Glutamatergic neuron (in vitro differentiated cells): ENCODE data around the gene ARV1. TPM values are rescaled to one million over a fixed set of nuclear protein-coding genes. Genes with fewer than 3 reads are reported as not detected.
A peak's percentile ranks its signal among the peaks of the same experiment; 100 is the strongest.

Experiments used
- DNase-seq: peaks from one replicate; pipeline ENCODE4 v3.0.0; 2022
- H3K27ac Mint-ChIP-seq: one replicate; pipeline ENCODE4 v1.8.0; 2020; ENCODE audit warnings: mild to moderate bottlenecking, mixed read lengths, inconsistent platforms; ENCODE audit not compliant: unreplicated experiment
- H3K27me3 Mint-ChIP-seq: one replicate; pipeline ENCODE4 v1.8.0; 2020; ENCODE audit warnings: mild to moderate bottlenecking, moderate library complexity, mixed read lengths, inconsistent platforms; ENCODE audit not compliant: unreplicated experiment
- H3K36me3 Mint-ChIP-seq: one replicate; pipeline ENCODE4 v1.8.0; 2020; ENCODE audit warnings: mild to moderate bottlenecking, mixed read lengths, inconsistent platforms; ENCODE audit not compliant: unreplicated experiment
- H3K4me1 Mint-ChIP-seq: one replicate; pipeline ENCODE4 v1.8.0; 2020; ENCODE audit warnings: mild to moderate bottlenecking, low read depth, mixed read lengths, inconsistent platforms; ENCODE audit not compliant: unreplicated experiment
- H3K4me3 Mint-ChIP-seq: one replicate; pipeline ENCODE4 v1.8.0; 2020; ENCODE audit warnings: mild to moderate bottlenecking, mixed read lengths, inconsistent platforms; ENCODE audit not compliant: unreplicated experiment
- H3K9me3 Mint-ChIP-seq: one replicate; pipeline ENCODE4 v1.8.0; 2020; ENCODE audit warnings: mild to moderate bottlenecking, moderate library complexity, mixed read lengths, inconsistent platforms; ENCODE audit not compliant: unreplicated experiment
- CTCF ChIP-seq: fragments of 200-600 bp; sonication (generic); IDR thresholded peaks from one replicate; pipeline ENCODE4 v1.5.0; 2021; ENCODE audit not compliant: partially characterized antibody, unreplicated experiment
- long read RNA-seq: library from polyadenylated mRNA; unstranded; transcript quantifications from one replicate; pipeline ENCODE4 v2.0.0, GENCODE V29; 2020; ENCODE audit not compliant: unreplicated experiment
- total RNA-seq: library from RNA; stranded (reverse); fragmentation: NEBNext Ultra II Directional; extraction: Animal tissue kit (Norgen Biotek cat#: 25700); gene quantifications from one replicate; pipeline ENCODE4 v1.2.1, GENCODE V29; 2021; ENCODE audit not compliant: unreplicated experiment

ARV1 gene
- 18.3 TPM for total RNA-seq
- long read RNA-seq, transcript ARV1-201 (6 exons, 1,335 nt), result major isoform, 10 of 11 reads
- long read RNA-seq, partial matches to known transcripts, result 0 of 11 reads
- long read RNA-seq, other reads (novel, unspliced or antisense), result 1 of 11 reads

- H3K27ac Mint-ChIP-seq, result peak within 1 kb of the TSS; percentile 82
Observed at GRCh38 chr1:230978491-230979388, at the start of gene ARV1, which contains the start of gene TTC13. ARV1 (plus strand) TSS chr1:230979094; CDS start chr1:230979106, 12 bp downstream. TTC13 (minus strand) TSS chr1:230978861; CDS start chr1:230978830, 31 bp downstream.

GRCh38 chr1:230930986-230931385, 47.9 kb upstream of the ARV1 start:
- DNase-seq, result no peak
- TF ChIP-seq CTCF, result no peak
- H3K27me3 Mint-ChIP-seq, result no peaks in the 10 kb centered on the region

More at GRCh38 chr1:230978491-230979388, at the start of gene ARV1, which contains the start of gene TTC13:
- peaks cover 10% of the 10 kb centered on the region for H3K9me3 Mint-ChIP-seq
- peak; percentile 98 for DNase-seq
- TF ChIP-seq CTCF, result no peak
- peaks cover 9% of the 10 kb centered on the region for H3K4me1 Mint-ChIP-seq
- peaks cover 13% of the 10 kb centered on the region for H3K27me3 Mint-ChIP-seq
- peak within 1 kb of the TSS; percentile 98 for H3K4me3 Mint-ChIP-seq
- H3K36me3 Mint-ChIP-seq, result no peaks in the 10 kb centered on the region

GRCh38 chr1:230935852-230936251, 43.0 kb upstream of the ARV1 start:
- no peaks in the 10 kb centered on the region for H3K4me1 Mint-ChIP-seq
- no peaks in the 10 kb centered on the region for H3K9me3 Mint-ChIP-seq
- peaks cover 4% of the 10 kb centered on the region for H3K36me3 Mint-ChIP-seq
- DNase-seq, result no peak
- TF ChIP-seq CTCF, result no peak
- H3K4me3 Mint-ChIP-seq, result no peak overlapping the region
- H3K27ac Mint-ChIP-seq, result no peak overlapping the region
- peaks cover 2% of the 10 kb centered on the region for H3K27me3 Mint-ChIP-seq

More at GRCh38 chr1:230930986-230931385, 47.9 kb upstream of the ARV1 start:
- Mint-ChIP-seq H3K4me3 (no peak overlapping the region), H3K27ac (no peak overlapping the region), H3K9me3 (no peaks in the 10 kb centered on the region), H3K4me1 (no peaks in the 10 kb centered on the region), H3K36me3 (no peaks in the 10 kb centered on the region)

GRCh38 chr1:230936475-230936874, 42.4 kb upstream of the ARV1 start:
- H3K4me3 Mint-ChIP-seq, result no peak overlapping the region
- DNase-seq, result no peak
- H3K27me3 Mint-ChIP-seq, result peaks cover 2% of the 10 kb centered on the region
- H3K27ac Mint-ChIP-seq, result no peak overlapping the region
- no peaks in the 10 kb centered on the region for H3K4me1 Mint-ChIP-seq
- TF ChIP-seq CTCF, result no peak
- H3K9me3 Mint-ChIP-seq, result no peaks in the 10 kb centered on the region
- peaks cover 4% of the 10 kb centered on the region for H3K36me3 Mint-ChIP-seq

- no peak for TF ChIP-seq CTCF
- H3K4me3 Mint-ChIP-seq, result no peak overlapping the region
- no peaks in the 10 kb centered on the region for H3K9me3 Mint-ChIP-seq
- peaks cover 4% of the 10 kb centered on the region for H3K36me3 Mint-ChIP-seq
- H3K4me1 Mint-ChIP-seq, result no peaks in the 10 kb centered on the region
- no peak for DNase-seq
- no peak overlapping the region for H3K27ac Mint-ChIP-seq
- H3K27me3 Mint-ChIP-seq, result peaks cover 2% of the 10 kb centered on the region
Observed at GRCh38 chr1:230937371-230937770, 41.5 kb upstream of the ARV1 start.
